HFFc6 (cell line): Measurements from ENCODE around the gene BET1L. TPM values are rescaled to one million over a fixed set of nuclear protein-coding genes. Genes with fewer than 3 reads are reported as not detected.
"Not testable (repeated sequence)": the region's sequence is repeated elsewhere in the genome, so short reads cannot be mapped to it uniquely, and the experiment has no call there.

ENCODE experiments used
- DNase-seq: peaks from one replicate; pipeline ENCODE4 v3.0.0-alpha.2; 2018
- H3K27ac Mint-ChIP-seq: 2 replicates; pipeline ENCODE4 v1.8.0; 2020; ENCODE audit warnings: mild to moderate bottlenecking, mixed read lengths
- H3K27me3 Mint-ChIP-seq: 2 replicates; pipeline ENCODE4 v1.8.0; 2021; ENCODE audit warnings: mild to moderate bottlenecking, moderate library complexity, mixed read lengths; ENCODE audit not compliant: insufficient read depth
- H3K36me3 Mint-ChIP-seq: 2 replicates; pipeline ENCODE4 v1.8.0; 2021; ENCODE audit warnings: low read depth, mixed read lengths
- H3K4me1 Mint-ChIP-seq: 2 replicates; pipeline ENCODE4 v1.8.0; 2020; ENCODE audit warnings: low read depth, mixed read lengths
- H3K4me3 Mint-ChIP-seq: 2 replicates; pipeline ENCODE4 v1.8.0; 2020; ENCODE audit warnings: mild to moderate bottlenecking, moderate library complexity, mixed read lengths
- H3K9me3 Mint-ChIP-seq: 2 replicates; pipeline ENCODE4 v1.8.0; 2020; ENCODE audit warnings: mild to moderate bottlenecking, mixed read lengths
- total RNA-seq, 6 experiments: library from RNA; stranded (reverse); fragmentation: NEBNext Ultra II Directional; extraction: Animal tissue kit (Norgen Biotek cat#: 25700); gene quantifications; 2 replicates in 1 of 6; 3 replicates in 5 of 6; pipeline ENCODE4 v1.2.3, GENCODE V29; 2021
- TF ChIP-seq, protein P1 (sequence below): fragments of 200-600 bp; sonication (generic); IDR thresholded peaks from 2 replicates; pipeline ENCODE4 v1.5.0; 2021; ENCODE audit warnings: antibody characterized with exemption, mild to moderate bottlenecking

The BET1L gene
- total RNA-seq, 6 experiments from 2014 or later = 63.5 to 76.9 (median 67.2) TPM

DNA sequence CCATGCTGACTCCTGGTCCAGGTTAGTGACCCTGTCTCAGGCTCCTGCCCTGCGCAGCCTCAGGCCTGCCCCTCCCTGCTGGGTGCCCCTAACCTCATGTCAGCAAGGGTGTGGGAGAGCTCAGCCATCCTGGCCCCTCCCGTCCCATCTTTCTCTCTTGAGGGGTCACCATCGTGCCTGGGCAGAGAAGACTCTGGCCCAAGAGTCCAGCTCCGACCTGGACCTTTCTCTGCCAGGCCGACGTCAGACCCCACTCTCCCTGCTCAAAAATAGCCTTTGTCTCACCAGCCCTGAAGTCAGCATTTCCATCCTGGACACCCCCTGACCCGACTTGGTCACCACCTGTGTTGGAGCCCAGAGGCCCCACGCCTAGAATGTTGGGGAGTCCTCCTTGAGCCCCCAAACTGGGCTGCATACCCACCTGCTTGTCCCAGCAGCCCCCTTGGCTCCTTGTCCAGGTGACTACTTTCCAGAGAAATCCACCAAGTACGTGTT is 9.4 kb downstream of the BET1L start:
- H3K4me3 Mint-ChIP-seq = no peak overlapping the region
- no peaks in the 10 kb centered on the region for H3K4me1 Mint-ChIP-seq
- peaks cover 2% of the 10 kb centered on the region for H3K27me3 Mint-ChIP-seq
- peaks cover 5% of the 10 kb centered on the region; the same call in 1 of the 2 replicates for H3K36me3 Mint-ChIP-seq
- TF ChIP-seq, protein P1, sequence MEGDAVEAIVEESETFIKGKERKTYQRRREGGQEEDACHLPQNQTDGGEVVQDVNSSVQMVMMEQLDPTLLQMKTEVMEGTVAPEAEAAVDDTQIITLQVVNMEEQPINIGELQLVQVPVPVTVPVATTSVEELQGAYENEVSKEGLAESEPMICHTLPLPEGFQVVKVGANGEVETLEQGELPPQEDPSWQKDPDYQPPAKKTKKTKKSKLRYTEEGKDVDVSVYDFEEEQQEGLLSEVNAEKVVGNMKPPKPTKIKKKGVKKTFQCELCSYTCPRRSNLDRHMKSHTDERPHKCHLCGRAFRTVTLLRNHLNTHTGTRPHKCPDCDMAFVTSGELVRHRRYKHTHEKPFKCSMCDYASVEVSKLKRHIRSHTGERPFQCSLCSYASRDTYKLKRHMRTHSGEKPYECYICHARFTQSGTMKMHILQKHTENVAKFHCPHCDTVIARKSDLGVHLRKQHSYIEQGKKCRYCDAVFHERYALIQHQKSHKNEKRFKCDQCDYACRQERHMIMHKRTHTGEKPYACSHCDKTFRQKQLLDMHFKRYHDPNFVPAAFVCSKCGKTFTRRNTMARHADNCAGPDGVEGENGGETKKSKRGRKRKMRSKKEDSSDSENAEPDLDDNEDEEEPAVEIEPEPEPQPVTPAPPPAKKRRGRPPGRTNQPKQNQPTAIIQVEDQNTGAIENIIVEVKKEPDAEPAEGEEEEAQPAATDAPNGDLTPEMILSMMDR = no peak
- no peak for DNase-seq
- no peaks in the 10 kb centered on the region for H3K9me3 Mint-ChIP-seq
- H3K27ac Mint-ChIP-seq = no peak overlapping the region

DNA sequence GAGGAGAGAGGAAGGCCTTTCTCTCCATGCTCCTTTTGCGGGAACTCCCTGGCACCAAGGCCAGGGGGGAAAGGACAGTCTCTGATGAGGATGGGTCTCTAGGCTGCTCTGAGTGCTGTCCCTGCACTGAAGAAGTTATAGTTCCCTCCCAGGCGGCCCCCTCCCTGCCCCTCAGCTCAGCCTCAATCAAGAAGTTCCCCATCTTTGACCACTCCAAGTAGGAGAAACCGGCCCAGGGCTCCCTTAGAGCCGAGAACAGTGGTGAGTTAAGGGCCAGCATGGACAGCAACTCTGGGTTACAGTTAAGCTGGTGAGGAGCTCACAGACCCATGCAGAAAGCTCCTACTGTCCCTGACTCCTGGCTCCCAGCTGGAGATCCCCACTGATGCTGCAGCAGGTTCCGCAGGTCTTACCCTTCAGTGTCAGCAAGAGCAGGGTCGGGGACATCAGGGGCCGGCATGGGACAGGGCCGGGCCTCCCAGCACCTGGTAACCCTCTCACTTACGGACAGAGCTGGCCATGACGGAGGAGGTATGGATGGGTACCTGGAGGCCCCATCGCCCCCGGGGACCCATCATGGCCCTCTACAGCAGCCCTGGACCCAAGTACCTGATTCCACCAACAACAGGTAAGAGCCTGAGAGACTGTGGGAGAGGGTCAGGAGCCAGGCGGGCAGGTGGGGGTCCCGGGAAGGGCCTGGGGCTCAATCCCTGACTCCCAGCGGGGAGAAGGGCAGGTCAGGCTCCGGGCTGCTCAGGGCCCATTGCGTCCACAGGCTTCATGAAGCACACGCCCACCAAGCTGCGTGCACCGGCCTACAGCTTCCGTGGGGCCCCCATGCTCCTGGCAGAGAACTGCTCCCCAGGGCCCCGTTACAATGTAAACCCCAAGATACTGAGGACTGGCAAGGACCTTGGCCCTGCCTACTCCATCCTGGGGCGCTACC is 10.1 kb downstream of the BET1L start:
- H3K4me1 Mint-ChIP-seq = no peaks in the 10 kb centered on the region
- no peaks in the 10 kb centered on the region for H3K9me3 Mint-ChIP-seq
- H3K36me3 Mint-ChIP-seq = peaks cover 5% of the 10 kb centered on the region; the same call in 1 of the 2 replicates

GRCh38 chr11:193481-193880 is 13.7 kb downstream of the BET1L start:
- H3K4me3 Mint-ChIP-seq, DNase-seq, H3K27me3 Mint-ChIP-seq, H3K36me3 Mint-ChIP-seq, H3K27ac Mint-ChIP-seq, H3K4me1 Mint-ChIP-seq, H3K9me3 Mint-ChIP-seq: not testable (repeated sequence)

More for the DNA sequence above, 10.1 kb downstream of the BET1L start:
- Mint-ChIP-seq H3K4me3 (no peak overlapping the region), H3K27ac (no peak overlapping the region), H3K27me3 (peaks cover 2% of the 10 kb centered on the region; the same call in 1 of the 2 replicates)
- DNase-seq = no peak
- TF ChIP-seq, protein P1 = no peak

DNA sequence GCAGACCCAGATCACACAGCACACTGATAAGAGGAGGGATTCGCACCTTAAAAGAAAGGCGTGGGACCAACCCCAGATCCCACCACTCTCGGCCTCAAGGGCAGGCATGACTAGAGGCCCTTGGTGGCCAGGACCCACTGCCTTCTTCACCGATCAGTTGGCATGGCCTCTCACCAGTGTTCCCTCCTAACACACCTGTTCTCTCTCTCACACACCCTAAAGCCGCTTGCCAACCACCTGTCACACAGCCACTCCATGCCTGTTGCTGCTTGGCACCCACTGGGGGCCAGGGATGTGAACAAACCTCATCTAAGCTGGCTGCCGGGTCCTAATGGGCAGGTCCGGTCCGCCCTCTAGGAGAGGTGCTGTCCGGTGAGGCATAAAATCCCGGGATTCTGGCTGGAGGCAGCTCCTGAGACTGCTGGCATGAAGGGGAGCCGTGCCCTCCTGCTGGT is 14.5 kb downstream of the BET1L start, which contains the start of gene SCGB1C1:
Gene SCGB1C1, plus strand, starts transcription at position 405 of the 455 bp plus-strand sequence. Its CDS starts 22 bp downstream, at position 427.
- DNase-seq, H3K27me3 Mint-ChIP-seq, H3K9me3 Mint-ChIP-seq, H3K36me3 Mint-ChIP-seq, H3K4me1 Mint-ChIP-seq, H3K27ac Mint-ChIP-seq, H3K4me3 Mint-ChIP-seq: not testable (repeated sequence)

GRCh38 chr11:191490-192478 is 15.4 kb downstream of the BET1L start:
- H3K27ac Mint-ChIP-seq, H3K9me3 Mint-ChIP-seq, H3K36me3 Mint-ChIP-seq, DNase-seq, H3K27me3 Mint-ChIP-seq, H3K4me1 Mint-ChIP-seq, H3K4me3 Mint-ChIP-seq: not testable (repeated sequence)
- TF ChIP-seq, protein P1 = peak; percentile 74

DNA sequence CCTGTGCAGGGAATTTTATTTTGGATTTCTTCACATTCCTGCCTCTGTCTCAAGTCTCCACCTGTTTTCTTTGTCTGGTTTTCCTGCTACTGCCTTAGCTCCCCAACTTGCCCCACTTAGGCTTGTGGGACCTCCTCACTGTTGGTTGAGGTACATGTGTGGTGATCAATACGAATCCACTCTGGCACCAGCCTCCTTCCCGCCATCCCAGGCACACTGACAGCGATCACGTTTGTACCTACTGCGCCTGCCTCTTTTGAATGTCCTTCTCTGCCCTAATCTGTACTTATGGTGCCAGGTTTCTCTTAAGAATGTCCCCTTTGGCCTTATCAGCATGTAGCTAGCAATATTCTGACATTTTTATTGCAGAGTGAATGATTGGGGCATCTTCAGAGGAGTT is 16.7 kb downstream of the BET1L start:
- H3K9me3 Mint-ChIP-seq, H3K36me3 Mint-ChIP-seq, DNase-seq, H3K27me3 Mint-ChIP-seq, H3K27ac Mint-ChIP-seq, H3K4me3 Mint-ChIP-seq, H3K4me1 Mint-ChIP-seq: not testable (repeated sequence)
